Measurements from ENCODE around the gene TOMM20. TPM values are rescaled to one million over a fixed set of nuclear protein-coding genes. Genes with fewer than 3 reads are reported as not detected.
"Not testable (repeated sequence)": the region's sequence is repeated elsewhere in the genome, so short reads cannot be mapped to it uniquely, and the experiment has no call there.

TOMM20 gene
- total and polyA plus RNA-seq, 8 donors = 71.6 to 197 (median 184) TPM

- intact Hi-C loops (cut with DNase I) = no loop called here
Observed at GRCh38 chr1:235161685-235162327, 33.2 kb upstream of the TOMM20 start.

GRCh38 chr1:235160957-235161684 is 32.5 kb upstream of the TOMM20 start, which contains the start of gene RBM34:
Gene RBM34, minus strand, starts transcription at chr1:235161250. Its CDS starts 24 bp downstream, at chr1:235161226.
- H3K9me3 ChIP-seq = no peaks in the 10 kb centered on the region
- H3K36me3 ChIP-seq = peaks cover 0 to 38% of the 10 kb centered on the region in 2 donors
- peaks cover 0 to 42% of the 10 kb centered on the region in 2 donors for H3K4me1 ChIP-seq
- peak within 1 kb of the TSS; percentile 60 to 83 for H3K4me3 ChIP-seq
- DNase-seq (peak; percentile 91 to 99 (median 94)), ATAC-seq (peak; percentile 99)
- intact Hi-C loops (cut with DNase I) = no loop called here
- H3K27me3 ChIP-seq = no peaks in the 10 kb centered on the region
- H3K27ac ChIP-seq = peak within 1 kb of the TSS; percentile 85 to 95
- TF ChIP-seq CTCF (IDR thresholded peaks at IDR 0.05) = peak in 1 of 2 donors; percentile 44

More at GRCh38 chr1:235161685-235162327, 33.2 kb upstream of the TOMM20 start:
- no peak for TF ChIP-seq CTCF (IDR thresholded peaks at IDR 0.05)
- ATAC-seq (peak; percentile 7), DNase-seq (no peak)
- H3K4me1 ChIP-seq = peaks cover 0 to 40% of the 10 kb centered on the region in 2 donors
- H3K36me3 ChIP-seq = peaks cover 0 to 31% of the 10 kb centered on the region in 2 donors
- H3K27me3 ChIP-seq = no peaks in the 10 kb centered on the region
- peak overlapping the region; percentile 60 to 83 for H3K4me3 ChIP-seq
- no peaks in the 10 kb centered on the region for H3K9me3 ChIP-seq
- H3K27ac ChIP-seq = peak overlapping the region; percentile 85 to 95

- Histone ChIP-seq H3K4me3 (peak overlapping the region; percentile 60 to 83), H3K4me1 (peaks cover 0 to 42% of the 10 kb centered on the region in 2 donors), H3K27me3 (no peaks in the 10 kb centered on the region), H3K9me3 (no peaks in the 10 kb centered on the region), H3K36me3 (peaks cover 0 to 44% of the 10 kb centered on the region in 2 donors), H3K27ac (peak overlapping the region; percentile 85 to 95)
- peak in 1 of 4 donors; percentile 47 for DNase-seq
- TF ChIP-seq CTCF (IDR thresholded peaks at IDR 0.05) = no peak
- intact Hi-C loops (cut with DNase I) = no loop called here
- peak; percentile 59 for ATAC-seq
Observed at GRCh38 chr1:235160383-235160956, 31.8 kb upstream of the TOMM20 start.

GRCh38 chr1:235159930-235160329 is 31.3 kb upstream of the TOMM20 start:
- H3K27me3 ChIP-seq; ATAC-seq; DNase-seq; H3K9me3 ChIP-seq; intact Hi-C loops (cut with DNase I): not testable (repeated sequence)
- Histone ChIP-seq H3K4me1 (peaks cover 0 to 42% of the 10 kb centered on the region in 2 donors), H3K27ac (peak overlapping the region in 1 of 2 donors; percentile 95), H3K36me3 (peaks cover 0 to 49% of the 10 kb centered on the region in 2 donors), H3K4me3 (peak overlapping the region in 1 of 2 donors; percentile 83)

- DNase-seq; H3K9me3 ChIP-seq; H3K27me3 ChIP-seq; intact Hi-C loops (cut with DNase I); H3K27ac ChIP-seq; ATAC-seq: not testable (repeated sequence)
- Histone ChIP-seq H3K4me3 (peak overlapping the region in 1 of 2 donors; percentile 83), H3K36me3 (peaks cover 0 to 56% of the 10 kb centered on the region in 2 donors), H3K4me1 (peaks cover 0 to 42% of the 10 kb centered on the region in 2 donors)
Observed at GRCh38 chr1:235159284-235159683, 30.6 kb upstream of the TOMM20 start.

- no peak for TF ChIP-seq CTCF (IDR thresholded peaks at IDR 0.05)
- intact Hi-C loops (cut with DNase I) = no loop called here
Observed at GRCh38 chr1:235158680-235159079, 30.0 kb upstream of the TOMM20 start.

More at GRCh38 chr1:235158680-235159079, 30.0 kb upstream of the TOMM20 start:
- ATAC-seq = no peak
- Histone ChIP-seq H3K27ac (no peak overlapping the region), H3K4me3 (no peak overlapping the region), H3K27me3 (no peaks in the 10 kb centered on the region), H3K4me1 (peaks cover 0 to 42% of the 10 kb centered on the region in 2 donors), H3K9me3 (no peaks in the 10 kb centered on the region), H3K36me3 (peaks cover 0 to 62% of the 10 kb centered on the region in 2 donors)
- DNase-seq = no peak

Data from left lung (tissue), 10 donors.